22Rv1 (cell line): ENCODE measurements around the gene GPR150.

ENCODE experiments used
- H3K27ac ChIP-seq: fragments of 450-650 bp; 2 replicates; pipeline ENCODE4 v1.5.1; 2017
- CTCF ChIP-seq: fragments of 450-650 bp; IDR thresholded peaks from 2 replicates; pipeline ENCODE4 v1.5.1; 2017; ENCODE audit warnings: mild to moderate bottlenecking
- ZFX ChIP-seq: fragments of 450-650 bp; IDR thresholded peaks from 2 replicates; pipeline ENCODE4 v1.6.1; 2017; ENCODE audit warnings: antibody characterized with exemption, borderline replicate concordance

The GPR150 gene

DNA sequence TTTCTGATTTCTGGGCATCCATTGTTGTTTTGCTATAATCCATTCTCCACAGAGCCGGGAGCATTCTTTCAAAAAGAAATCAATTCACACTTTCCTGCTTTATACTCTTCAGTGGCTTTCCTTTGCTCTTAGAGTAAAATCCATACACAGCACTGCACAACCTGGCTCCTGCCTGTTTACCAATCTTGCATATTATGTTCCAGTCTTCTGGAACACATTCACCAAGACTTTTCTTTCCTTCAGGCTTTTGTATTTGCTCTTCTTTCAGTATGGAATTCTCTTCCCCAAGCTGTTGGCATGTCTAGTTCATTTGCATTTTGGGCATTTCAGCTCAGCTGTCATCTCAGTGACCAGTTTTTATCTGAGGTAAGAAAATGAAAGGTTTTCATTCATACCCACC is 33.0 kb downstream of the GPR150 start:
- no peak overlapping the region for H3K27ac ChIP-seq
- no peak for TF ChIP-seq ZFX
- TF ChIP-seq CTCF: no peak

GRCh38 chr5:95654196-95654595 is 34.3 kb downstream of the GPR150 start:
- H3K27ac ChIP-seq: no peak overlapping the region
- TF ChIP-seq ZFX (no peak), CTCF (no peak)

DNA sequence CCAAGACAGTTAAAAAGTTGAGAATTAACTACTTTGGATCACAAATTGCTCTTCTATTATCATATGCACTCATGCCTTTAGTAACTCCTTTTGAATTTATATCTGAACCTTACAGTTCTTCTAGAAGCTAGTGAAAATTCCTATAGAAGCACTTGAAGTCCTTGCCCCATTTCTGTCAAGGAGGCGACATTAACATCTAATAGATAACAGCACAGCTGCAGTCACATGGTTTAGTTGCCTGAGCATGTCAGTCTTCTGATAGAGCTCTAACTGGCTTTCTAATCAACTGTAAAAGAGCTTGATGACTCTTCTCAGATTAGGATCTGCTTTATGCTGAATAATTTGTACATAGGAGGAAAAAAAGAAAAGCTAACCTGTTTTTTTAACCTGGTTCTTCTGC is 35.7 kb downstream of the GPR150 start:
- H3K27ac ChIP-seq: no peak overlapping the region
- no peak for TF ChIP-seq CTCF
- no peak for TF ChIP-seq ZFX

DNA sequence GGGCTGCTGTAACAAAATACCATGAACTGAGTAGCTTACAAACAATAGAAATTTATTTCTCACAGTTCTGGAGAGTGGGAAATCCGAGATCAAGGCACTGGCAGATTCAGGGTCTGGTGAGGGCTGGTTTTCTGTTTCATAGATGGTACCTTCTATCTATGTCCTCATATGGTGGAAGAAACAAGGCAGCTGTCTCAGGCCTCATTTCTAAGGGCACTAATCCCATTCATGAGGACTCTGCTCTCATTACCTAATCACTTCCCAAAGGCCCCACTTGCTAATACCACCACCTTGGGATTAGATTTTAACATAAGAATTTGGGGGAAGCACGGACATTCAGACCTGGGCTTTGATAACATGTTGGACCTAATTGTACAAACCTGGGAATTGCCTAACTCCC is 40.2 kb downstream of the GPR150 start:
- TF ChIP-seq CTCF: no peak
- TF ChIP-seq ZFX: no peak
- no peak overlapping the region for H3K27ac ChIP-seq

GRCh38 chr5:95662946-95663345 is 43.1 kb downstream of the GPR150 start:
- no peak for TF ChIP-seq CTCF
- TF ChIP-seq ZFX: no peak
- no peak overlapping the region for H3K27ac ChIP-seq

DNA sequence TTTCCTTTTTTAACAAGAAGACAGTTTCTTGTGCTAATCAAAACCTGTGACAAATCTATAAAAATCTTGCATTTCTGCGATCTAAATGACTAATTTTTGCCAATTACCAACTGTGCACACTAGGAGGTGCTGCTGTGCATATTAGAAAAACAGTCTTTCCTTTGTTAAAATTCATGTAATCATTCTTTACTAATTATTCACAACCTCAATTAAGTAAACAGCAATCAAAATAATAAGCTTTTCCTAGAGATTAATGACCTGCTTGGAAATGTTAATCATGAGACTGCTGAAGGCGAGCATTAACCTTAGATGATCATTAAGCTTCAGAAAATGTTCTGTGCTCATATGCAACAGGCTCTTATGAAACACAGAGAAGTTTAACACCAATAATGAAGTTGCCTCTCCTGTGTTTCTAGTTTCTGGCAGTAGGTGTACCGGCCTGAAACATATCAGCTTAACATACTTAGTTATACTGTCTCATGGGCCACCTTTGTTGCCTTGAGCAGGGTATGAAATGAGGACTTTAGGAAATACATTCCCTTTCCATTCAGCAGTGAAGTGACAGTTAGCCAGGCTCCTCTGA is 44.4 kb downstream of the GPR150 start:
- TF ChIP-seq ZFX (no peak), CTCF (peak; percentile 92)
- no peak overlapping the region for H3K27ac ChIP-seq

- H3K27ac ChIP-seq: no peak overlapping the region
- TF ChIP-seq CTCF: no peak
- no peak for TF ChIP-seq ZFX
Measured at GRCh38 chr5:95667061-95667618, 47.3 kb downstream of the GPR150 start.
